GM18861 (cell line): Measurements from ENCODE around the gene PTPN11.
"Not testable (repeated sequence)": the region's sequence is repeated elsewhere in the genome, so short reads cannot be mapped to it uniquely, and the experiment has no call there.

Experiments used
- ATAC-seq: cut with Tn5 transposase; IDR thresholded peaks from one replicate; pipeline ENCODE4 v1.9.1; 2021; ENCODE audit not compliant: unreplicated experiment

Gene PTPN11

GRCh38 chr12:112513471-112513870, 94.7 kb downstream of the PTPN11 start:
- ATAC-seq = no peak

GRCh38 chr12:112514456-112514855, 95.7 kb downstream of the PTPN11 start:
- no peak for ATAC-seq

GRCh38 chr12:112514926-112515642, 96.3 kb downstream of the PTPN11 start:
- no peak for ATAC-seq

GRCh38 chr12:112515868-112516267, 97.1 kb downstream of the PTPN11 start:
- no peak for ATAC-seq

- ATAC-seq = no peak
Measured at GRCh38 chr12:112517730-112518364, 99.1 kb downstream of the PTPN11 start.

GRCh38 chr12:112518365-112518735, 99.6 kb downstream of the PTPN11 start:
- ATAC-seq = no peak

GRCh38 chr12:112519841-112520340, 101.1 kb downstream of the PTPN11 start:
- not testable (repeated sequence) for ATAC-seq

- no peak for ATAC-seq
Measured at GRCh38 chr12:112523856-112524255, 105.1 kb downstream of the PTPN11 start.

GRCh38 chr12:112524269-112524668, 105.5 kb downstream of the PTPN11 start:
- no peak for ATAC-seq

- ATAC-seq = no peak
Measured at GRCh38 chr12:112524676-112525425, 106.1 kb downstream of the PTPN11 start.

- ATAC-seq = no peak
Measured at GRCh38 chr12:112525426-112525809, 106.7 kb downstream of the PTPN11 start.

GRCh38 chr12:112527082-112527481, 108.3 kb downstream of the PTPN11 start:
- ATAC-seq = no peak

- ATAC-seq = no peak
Measured at GRCh38 chr12:112527501-112527900, 108.8 kb downstream of the PTPN11 start.

GRCh38 chr12:112528521-112528920, 109.8 kb downstream of the PTPN11 start:
- ATAC-seq = no peak

- no peak for ATAC-seq
Measured at GRCh38 chr12:112530941-112531340, 112.2 kb downstream of the PTPN11 start.

- no peak for ATAC-seq
Measured at GRCh38 chr12:112532106-112532505, 113.4 kb downstream of the PTPN11 start.

- no peak for ATAC-seq
Measured at GRCh38 chr12:112533528-112533927, 114.8 kb downstream of the PTPN11 start.

GRCh38 chr12:112535017-112535416, 116.3 kb downstream of the PTPN11 start:
- no peak for ATAC-seq

GRCh38 chr12:112535637-112536366, 117.1 kb downstream of the PTPN11 start:
- ATAC-seq = no peak

GRCh38 chr12:112536367-112536730, 117.6 kb downstream of the PTPN11 start:
- no peak for ATAC-seq

GRCh38 chr12:112537710-112538396, 119.1 kb downstream of the PTPN11 start:
- no peak for ATAC-seq
